K562 (cell line): ENCODE measurements around the gene RAE1. TPM values are rescaled to one million over a fixed set of nuclear protein-coding genes. Genes with fewer than 3 reads are reported as not detected.

Experiments used
- AFF1 ChIP-seq, 2 experiments: fragments of 450-650 bp; IDR thresholded peaks; 2 replicates each; pipeline ENCODE4 v1.6.1; 2018; ENCODE audit warnings: mild to moderate bottlenecking in 2 of 2, low read depth in 1 of 2; ENCODE audit not compliant: partially characterized antibody in 2 of 2
- CBX3 ChIP-seq, 2 experiments: IDR thresholded peaks; 1 replicate in 1 of 2; 2 replicates in 1 of 2; pipeline ENCODE4 v1.6.1; 2012; ENCODE audit warnings: inconsistent platforms in 2 of 2, low read length in 2 of 2, borderline replicate concordance in 1 of 2, control low read depth in 1 of 2
- CREBBP ChIP-seq: IDR thresholded peaks from one replicate; pipeline ENCODE4 v1.6.1; 2012; ENCODE audit warnings: low read depth, mild to moderate bottlenecking, control low read depth, inconsistent platforms, low read length
- EP300 ChIP-seq: IDR thresholded peaks from 2 replicates; pipeline ENCODE4 v1.6.1; 2012; ENCODE audit warnings: low read length, improper control_type of control experiment
- GTF2F1 ChIP-seq: IDR thresholded peaks from 2 replicates; pipeline ENCODE4 v1.6.1; 2011; ENCODE audit warnings: low read depth, low read length, improper control_type of control experiment
- JUND ChIP-seq, 2 experiments: IDR thresholded peaks; 2 replicates in 1 of 2; 3 replicates in 1 of 2; pipeline ENCODE4 v1.6.1; 2011; ENCODE audit warnings: borderline replicate concordance in 2 of 2, low read depth in 2 of 2, low read length in 2 of 2, improper control_type of control experiment in 1 of 2, missing biosample characterization in 1 of 2, missing genetic modification characterization in 1 of 2, missing genetic modification reagents in 1 of 2
- KLF13 ChIP-seq: fragments of 450-650 bp; IDR thresholded peaks from 2 replicates; pipeline ENCODE4 v1.6.1; 2016; ENCODE audit warnings: missing genetic modification characterization, low read depth, mild to moderate bottlenecking, missing compliant biosample characterization, moderate library complexity, borderline replicate concordance
- MAFK ChIP-seq: IDR thresholded peaks from 2 replicates; pipeline ENCODE4 v1.6.1; 2011; ENCODE audit warnings: low read length, improper control_type of control experiment
- NCOR1 ChIP-seq: fragments of 450-650 bp; IDR thresholded peaks from 2 replicates; pipeline ENCODE4 v1.6.1; 2016; ENCODE audit warnings: mild to moderate bottlenecking, moderate library complexity
- PRPF4 ChIP-seq: fragments of 200-400 bp; formaldehyde crosslinking; IDR thresholded peaks from one replicate; pipeline ENCODE4 v1.6.1; 2017; ENCODE audit warnings: low read length, low read depth, mild to moderate bottlenecking; ENCODE audit not compliant: insufficient read depth, poor library complexity, severe bottlenecking
- PTBP1 ChIP-seq: fragments of 200-400 bp; formaldehyde crosslinking; IDR thresholded peaks from 2 replicates; pipeline ENCODE4 v1.6.1; 2017; ENCODE audit warnings: low read depth, low read length
- RBM22 ChIP-seq: fragments of 200-400 bp; formaldehyde crosslinking; IDR thresholded peaks from 2 replicates; pipeline ENCODE4 v1.6.1; 2018; ENCODE audit warnings: low read length, low read depth; ENCODE audit not compliant: poor library complexity, severe bottlenecking
- SETDB1 ChIP-seq: IDR thresholded peaks from one replicate; pipeline ENCODE4 v1.6.1; 2012; ENCODE audit warnings: low read length, control low read depth, inconsistent platforms
- SIRT6 ChIP-seq: IDR thresholded peaks from one replicate; pipeline ENCODE4 v1.6.1; 2012; ENCODE audit warnings: low read depth, mild to moderate bottlenecking, control low read depth, inconsistent platforms, low read length, moderate library complexity
- YBX1 ChIP-seq: fragments of 450-650 bp; IDR thresholded peaks from 2 replicates; pipeline ENCODE4 v1.7.1; 2016; ENCODE audit warnings: mild to moderate bottlenecking
- ZNF217 ChIP-seq: sonication (generic); formaldehyde crosslinking; IDR thresholded peaks from 2 replicates; pipeline ENCODE4 v1.8.0; 2022; ENCODE audit warnings: mild to moderate bottlenecking, missing genetic modification reagents
- ZZZ3 ChIP-seq: fragments of 450-650 bp; IDR thresholded peaks from 2 replicates; pipeline ENCODE4 v1.6.1; 2016; ENCODE audit warnings: antibody characterized with exemption, mild to moderate bottlenecking, moderate library complexity
- polyA plus RNA-seq, 8 experiments: library from polyadenylated mRNA; depleted of rRNA in 4 of 8; stranded (reverse) in 5 of 8; unstranded in 3 of 8; fragments of >200 nt; fragmentation: Nextera tagmentation in 2 of 8; fragmentation: Illumina TruSeq in 1 of 8; extraction: Ambion mirVana in 2 of 8; extraction: Trizol in 1 of 8; gene quantifications; 2 replicates each; pipeline versions ENCODE4 v1.2.1 to v1.2.3, GENCODE V29; 2011 to 2014; ENCODE audit warnings: inconsistent platforms in 1 of 8, missing spikeins in 1 of 8
- total RNA-seq, 7 experiments: library from RNA; depleted of rRNA in 6 of 7; stranded (reverse); fragments of >200 nt in 6 of 7; fragmentation: Illumina TruSeq in 2 of 7; extraction: Trizol in 2 of 7; gene quantifications; 2 replicates each; pipeline versions ENCODE4 v1.2.1 to v1.2.3, GENCODE V29; 2011 to 2021; ENCODE audit warnings: low replicate concordance in 1 of 7
- TF ChIP-seq, protein P1 (sequence below): fragments of 250-450 bp; sonication (Bioruptor Pico); IDR thresholded peaks from 2 replicates; pipeline ENCODE4 v1.8.0; 2021; ENCODE audit warnings: mild to moderate bottlenecking, moderate library complexity
- TF ChIP-seq, protein P2 (sequence below): sonication (generic); formaldehyde crosslinking; IDR thresholded peaks from 2 replicates; pipeline ENCODE4 v1.8.1; 2023; ENCODE audit warnings: mild to moderate bottlenecking, missing genetic modification reagents

The RAE1 gene
- total and polyA plus RNA-seq, 9 of the 15 experiments (the other 6 are each of a cell fraction or from before 2014, with no cell fraction given), result 33.7 to 248 (median 77.7) TPM

DNA sequence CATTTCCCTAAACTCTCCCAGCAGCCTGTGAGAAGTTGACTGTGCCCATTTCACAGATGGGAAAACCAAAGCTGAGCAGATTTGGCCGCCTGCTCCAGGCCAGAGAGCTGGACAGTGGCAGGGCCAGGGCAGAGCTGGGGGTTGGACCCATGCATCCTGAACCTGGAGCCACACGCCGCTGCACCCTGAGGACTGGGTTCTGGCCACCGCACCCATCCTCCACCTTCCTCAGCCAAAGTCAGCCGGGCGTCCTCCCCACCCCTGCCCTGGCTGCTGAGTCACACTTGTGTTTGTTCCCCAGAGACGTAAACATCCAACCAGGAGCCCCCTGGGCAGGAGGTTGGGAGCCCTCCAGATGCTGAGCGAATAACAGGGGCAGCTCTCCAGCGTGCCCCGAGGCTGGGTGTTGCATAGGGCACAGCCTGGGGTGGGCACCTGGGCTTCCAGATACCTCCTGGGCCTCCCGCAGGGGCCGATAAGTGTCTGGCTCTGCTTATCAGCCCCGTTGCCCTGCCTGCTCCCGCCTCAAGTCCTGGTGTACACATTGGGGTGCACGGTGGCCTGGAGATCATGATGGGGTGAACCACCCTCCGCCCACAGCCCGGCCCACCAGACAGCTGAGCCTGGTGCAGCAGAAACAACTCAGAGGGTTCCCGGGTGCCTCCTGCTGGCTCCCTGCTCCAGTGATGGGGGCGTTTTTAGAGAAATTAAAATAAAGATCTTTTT lies 64.0 kb downstream of the RAE1 start (continued):
- TF ChIP-seq ZZZ3 (no peak), AFF1 (IDR thresholded peaks at IDR 0.05; ENCODE audit: low read depth in 1 of 2, partially characterized antibody in 2 of 2) (no peak), GTF2F1 (no peak; the same call in 1 of the 2 replicates), SIRT6 (no peak), NCOR1 (peak; percentile 79), MAFK (peak; percentile 49), ZNF217 (CRISPR knock-in tag) (no peak), YBX1 (no peak), PRPF4 (no peak), PTBP1 (peak; percentile 88; the same call in 1 of the 2 replicates), KLF13 (tag) (no peak), SETDB1 (no peak), EP300 (no peak), CBX3 (IDR thresholded peaks at IDR 0.05; ENCODE audit: borderline replicate concordance in 1 of 2, low read length in 2 of 2) (no peak; a peak in 1 of 3 replicates), RBM22 (no peak), JUND (IDR thresholded peaks at IDR 0.05; ENCODE audit: borderline replicate concordance, low read depth, low read length) (peak; percentile 69), JUND (tag; IDR thresholded peaks at IDR 0.05; ENCODE audit: borderline replicate concordance, low read depth, low read length) (0 out of 3 replicates have a peak, but pooled peaks have one; percentile 74), CREBBP (no peak)
- TF ChIP-seq, protein P1, sequence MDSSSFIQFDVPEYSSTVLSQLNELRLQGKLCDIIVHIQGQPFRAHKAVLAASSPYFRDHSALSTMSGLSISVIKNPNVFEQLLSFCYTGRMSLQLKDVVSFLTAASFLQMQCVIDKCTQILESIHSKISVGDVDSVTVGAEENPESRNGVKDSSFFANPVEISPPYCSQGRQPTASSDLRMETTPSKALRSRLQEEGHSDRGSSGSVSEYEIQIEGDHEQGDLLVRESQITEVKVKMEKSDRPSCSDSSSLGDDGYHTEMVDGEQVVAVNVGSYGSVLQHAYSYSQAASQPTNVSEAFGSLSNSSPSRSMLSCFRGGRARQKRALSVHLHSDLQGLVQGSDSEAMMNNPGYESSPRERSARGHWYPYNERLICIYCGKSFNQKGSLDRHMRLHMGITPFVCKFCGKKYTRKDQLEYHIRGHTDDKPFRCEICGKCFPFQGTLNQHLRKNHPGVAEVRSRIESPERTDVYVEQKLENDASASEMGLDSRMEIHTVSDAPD, result no peak
- TF ChIP-seq, protein P2, sequence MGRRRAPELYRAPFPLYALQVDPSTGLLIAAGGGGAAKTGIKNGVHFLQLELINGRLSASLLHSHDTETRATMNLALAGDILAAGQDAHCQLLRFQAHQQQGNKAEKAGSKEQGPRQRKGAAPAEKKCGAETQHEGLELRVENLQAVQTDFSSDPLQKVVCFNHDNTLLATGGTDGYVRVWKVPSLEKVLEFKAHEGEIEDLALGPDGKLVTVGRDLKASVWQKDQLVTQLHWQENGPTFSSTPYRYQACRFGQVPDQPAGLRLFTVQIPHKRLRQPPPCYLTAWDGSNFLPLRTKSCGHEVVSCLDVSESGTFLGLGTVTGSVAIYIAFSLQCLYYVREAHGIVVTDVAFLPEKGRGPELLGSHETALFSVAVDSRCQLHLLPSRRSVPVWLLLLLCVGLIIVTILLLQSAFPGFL, result no peak
